GM21390 (cell line): ENCODE measurements around the gene AREL1.
"Not testable (repeated sequence)": the region's sequence is repeated elsewhere in the genome, so short reads cannot be mapped to it uniquely, and the experiment has no call there.

Experiments
- ATAC-seq: cut with Tn5 transposase; IDR thresholded peaks from one replicate; pipeline ENCODE4 v1.9.1; 2021; ENCODE audit not compliant: unreplicated experiment

Gene AREL1, protein sequence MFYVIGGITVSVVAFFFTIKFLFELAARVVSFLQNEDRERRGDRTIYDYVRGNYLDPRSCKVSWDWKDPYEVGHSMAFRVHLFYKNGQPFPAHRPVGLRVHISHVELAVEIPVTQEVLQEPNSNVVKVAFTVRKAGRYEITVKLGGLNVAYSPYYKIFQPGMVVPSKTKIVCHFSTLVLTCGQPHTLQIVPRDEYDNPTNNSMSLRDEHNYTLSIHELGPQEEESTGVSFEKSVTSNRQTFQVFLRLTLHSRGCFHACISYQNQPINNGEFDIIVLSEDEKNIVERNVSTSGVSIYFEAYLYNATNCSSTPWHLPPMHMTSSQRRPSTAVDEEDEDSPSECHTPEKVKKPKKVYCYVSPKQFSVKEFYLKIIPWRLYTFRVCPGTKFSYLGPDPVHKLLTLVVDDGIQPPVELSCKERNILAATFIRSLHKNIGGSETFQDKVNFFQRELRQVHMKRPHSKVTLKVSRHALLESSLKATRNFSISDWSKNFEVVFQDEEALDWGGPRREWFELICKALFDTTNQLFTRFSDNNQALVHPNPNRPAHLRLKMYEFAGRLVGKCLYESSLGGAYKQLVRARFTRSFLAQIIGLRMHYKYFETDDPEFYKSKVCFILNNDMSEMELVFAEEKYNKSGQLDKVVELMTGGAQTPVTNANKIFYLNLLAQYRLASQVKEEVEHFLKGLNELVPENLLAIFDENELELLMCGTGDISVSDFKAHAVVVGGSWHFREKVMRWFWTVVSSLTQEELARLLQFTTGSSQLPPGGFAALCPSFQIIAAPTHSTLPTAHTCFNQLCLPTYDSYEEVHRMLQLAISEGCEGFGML

DNA sequence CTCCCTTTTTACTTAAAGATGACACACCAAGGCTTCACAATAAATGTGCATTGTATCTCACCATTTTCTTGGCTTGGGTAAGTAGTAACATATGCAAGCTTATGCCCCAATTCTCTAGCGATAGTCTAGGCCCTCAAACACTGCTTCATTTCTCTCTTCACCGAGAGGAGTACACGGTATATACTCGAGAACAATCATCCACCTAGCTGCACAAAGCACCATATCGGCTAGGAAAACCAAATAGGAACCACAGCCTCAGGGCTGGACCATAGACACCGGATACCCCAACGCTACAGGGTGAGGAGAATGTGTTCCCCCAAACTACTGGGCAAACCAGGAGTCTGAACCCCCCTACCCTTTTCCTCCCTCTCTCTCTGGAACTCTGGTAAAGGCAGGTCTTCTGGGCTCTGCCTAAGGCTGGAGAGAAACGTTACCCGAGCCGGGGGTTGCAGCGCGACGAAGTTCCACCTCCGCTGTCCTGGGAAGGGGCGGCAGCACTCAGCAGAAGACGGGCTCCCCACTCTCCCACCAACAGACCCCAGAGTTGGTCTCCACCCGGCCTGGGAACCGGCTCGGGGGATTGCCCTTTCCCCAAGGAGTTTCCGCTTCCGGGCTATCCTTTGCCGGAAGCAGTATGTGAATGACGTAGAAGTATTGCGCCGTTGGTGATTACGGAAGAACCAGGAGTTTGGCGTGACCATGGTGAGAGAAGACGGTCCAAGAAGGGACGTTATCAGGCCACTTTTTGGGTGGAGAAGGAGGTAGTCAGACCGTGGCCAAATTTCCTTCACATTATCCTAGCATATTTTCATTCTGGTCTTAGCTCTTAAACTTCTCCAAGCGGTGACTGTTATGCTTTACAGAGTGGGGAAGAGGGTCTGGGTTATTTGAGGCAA, at the start of gene AREL1, which contains the start of gene FCF1:
Gene AREL1, minus strand, starts transcription at position 582 of the 896 bp plus-strand sequence. CDS start 27,465 bp downstream, outside the sequence.
Gene FCF1, plus strand, starts transcription at position 646 of the 896 bp plus-strand sequence. Its CDS starts 54 bp downstream, at position 700.
- peak; percentile 97 for ATAC-seq

DNA sequence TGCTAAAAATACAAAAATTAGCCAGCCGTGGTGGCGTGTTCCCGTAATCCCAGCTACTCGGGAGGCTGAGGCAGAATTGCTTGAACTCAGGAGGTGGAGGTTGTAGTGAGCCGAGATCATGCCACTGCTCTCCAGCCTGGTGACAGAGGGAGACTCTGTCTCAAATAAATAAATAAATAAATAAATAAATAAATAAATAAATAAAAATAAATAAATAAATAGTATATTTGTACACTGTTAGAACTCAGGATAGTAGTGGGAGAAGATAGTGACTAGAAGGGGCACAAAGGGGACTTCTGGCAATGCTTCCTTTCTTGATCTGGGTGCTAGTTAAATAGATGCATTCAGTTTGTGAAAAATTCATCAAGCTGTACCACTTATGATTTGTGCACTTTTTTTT, 45.6 kb upstream of the AREL1 start:
- not testable (repeated sequence) for ATAC-seq

DNA sequence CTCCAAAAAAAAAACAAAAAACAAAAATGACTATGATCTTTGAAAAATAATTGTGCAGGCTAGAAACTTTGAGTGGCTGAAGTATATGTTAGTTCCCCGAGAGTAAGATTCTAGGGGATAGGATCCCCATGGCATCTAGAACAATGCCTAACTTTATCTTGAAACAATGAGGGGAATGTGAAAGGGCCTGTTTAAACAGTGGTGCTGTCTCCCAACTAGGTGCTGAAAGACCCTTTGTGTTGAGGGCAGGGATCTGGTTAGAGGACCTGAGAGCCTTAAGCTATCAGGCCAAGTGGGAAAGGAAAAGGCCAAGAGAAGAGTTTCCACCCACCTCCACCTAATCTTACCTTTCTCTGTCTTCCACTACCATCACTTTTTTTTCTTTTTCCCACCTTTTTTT, 43.4 kb upstream of the AREL1 start:
- no peak for ATAC-seq

DNA sequence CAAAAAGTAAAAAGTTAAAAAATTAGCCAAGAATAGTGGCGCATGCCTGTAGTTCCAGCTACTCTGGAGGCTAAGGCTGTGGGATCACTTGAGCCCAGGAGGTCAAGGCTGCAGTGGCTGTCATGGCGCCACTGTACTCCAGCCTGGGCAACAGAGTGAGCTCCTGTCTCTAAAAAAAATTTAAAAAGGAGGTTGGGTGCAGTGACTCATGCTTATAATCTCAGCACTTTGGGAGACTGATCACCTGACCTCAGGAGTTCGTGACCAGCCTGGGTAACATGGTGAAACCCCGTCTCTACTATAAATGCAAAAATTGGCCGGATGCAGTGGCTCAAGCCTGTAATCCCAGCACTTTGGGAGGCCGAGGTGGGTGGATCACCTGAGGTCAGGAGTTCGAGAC, 42.0 kb upstream of the AREL1 start:
- no peak for ATAC-seq

DNA sequence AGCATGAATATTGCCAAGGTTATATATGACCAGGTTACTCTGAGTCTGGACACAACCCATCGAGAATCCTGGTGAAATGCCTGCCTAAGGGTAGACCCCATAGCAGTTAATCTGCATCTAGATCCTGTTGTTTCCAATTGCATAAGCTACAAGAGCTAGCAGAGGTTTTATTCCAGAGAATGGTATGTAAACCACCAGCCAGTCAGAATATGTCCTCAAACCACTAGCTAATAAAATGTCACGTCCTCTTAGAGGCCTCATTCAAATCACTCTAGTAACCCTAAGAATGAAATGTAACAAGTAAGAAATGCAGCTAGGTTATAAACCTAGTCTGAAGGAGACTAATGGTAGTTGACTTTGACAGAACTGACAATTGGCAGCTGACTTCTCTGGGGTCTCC, 41.3 kb upstream of the AREL1 start:
- ATAC-seq, result no peak

DNA sequence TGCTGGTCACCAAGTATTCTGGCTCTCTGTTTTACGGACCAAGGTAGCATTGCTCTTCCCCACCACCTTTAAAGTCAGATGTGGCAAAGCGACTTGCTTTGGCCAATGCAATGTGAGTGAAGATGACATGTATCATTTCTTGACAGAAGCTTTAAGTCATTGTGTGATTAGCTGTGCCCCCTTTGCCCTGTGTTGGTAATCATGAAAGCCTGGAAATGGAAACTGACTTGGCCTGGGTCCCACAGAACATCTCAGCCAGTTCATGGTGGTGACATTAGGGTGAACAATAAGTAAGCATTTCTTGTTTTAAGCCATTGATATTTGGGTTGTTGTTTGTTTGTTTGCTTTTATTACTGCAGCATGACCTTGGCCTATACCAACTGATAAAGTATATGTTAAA, 34.4 kb upstream of the AREL1 start:
- ATAC-seq, result no peak

DNA sequence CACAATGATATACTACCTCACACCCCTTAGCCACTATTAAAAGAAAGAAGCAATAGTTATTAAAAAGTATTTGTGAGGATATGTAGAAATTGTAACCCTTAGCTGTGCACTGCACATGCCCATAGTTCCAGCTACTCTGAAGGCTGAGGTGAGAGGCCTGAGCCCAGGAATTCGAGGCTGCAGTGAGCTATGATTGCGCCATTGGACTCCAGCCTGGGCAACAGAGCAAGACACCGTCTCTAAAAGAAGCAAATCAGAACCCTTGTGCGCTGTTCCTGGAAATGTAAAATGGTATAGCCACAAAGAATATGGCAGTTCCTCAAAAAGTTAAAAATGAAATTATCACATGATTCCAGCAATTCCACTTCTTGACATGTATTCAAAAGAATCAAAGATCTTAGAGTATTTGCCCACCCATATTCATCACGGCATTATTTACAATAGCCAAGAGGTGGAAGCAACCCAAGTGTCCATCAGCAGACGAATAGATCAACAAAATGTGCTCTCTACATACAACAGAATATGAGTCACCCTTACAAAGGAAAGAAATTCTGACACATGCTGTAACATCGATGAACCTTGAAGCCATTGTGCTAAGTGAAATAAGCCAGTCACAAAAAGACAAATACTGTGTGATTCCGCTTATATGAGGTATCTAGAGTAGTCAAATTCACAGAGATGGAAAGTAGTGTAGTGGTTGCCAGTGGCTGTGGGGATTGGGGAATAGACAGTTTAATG, 26.6 kb upstream of the AREL1 start:
- ATAC-seq, result no peak

DNA sequence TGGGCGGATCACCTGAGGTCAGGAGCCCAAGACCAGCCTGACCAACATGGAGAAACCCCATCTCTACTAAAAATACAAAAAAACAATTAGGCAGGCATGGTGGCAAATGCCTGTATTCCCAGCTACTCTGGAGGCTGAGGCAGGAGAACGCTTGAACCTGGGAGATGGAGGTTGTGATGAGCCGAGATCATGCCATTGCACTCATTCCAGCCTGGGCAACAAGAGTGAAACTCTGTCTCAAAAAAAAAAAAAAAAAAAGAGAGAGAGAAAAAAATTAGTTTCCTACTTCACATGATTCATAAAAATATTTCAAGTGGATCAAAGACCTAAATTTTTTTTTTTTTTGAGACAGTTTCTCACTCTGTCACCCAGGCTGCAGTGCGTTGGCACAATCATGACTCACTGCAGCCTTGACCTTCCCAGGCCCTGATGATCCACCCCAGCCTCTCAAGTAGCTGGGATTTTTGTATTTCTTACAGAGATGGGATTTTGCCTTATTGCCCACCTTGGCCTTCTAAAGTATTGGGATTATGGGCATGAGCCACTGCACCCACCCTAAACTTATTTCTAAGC, 25.0 kb upstream of the AREL1 start:
- no peak for ATAC-seq

DNA sequence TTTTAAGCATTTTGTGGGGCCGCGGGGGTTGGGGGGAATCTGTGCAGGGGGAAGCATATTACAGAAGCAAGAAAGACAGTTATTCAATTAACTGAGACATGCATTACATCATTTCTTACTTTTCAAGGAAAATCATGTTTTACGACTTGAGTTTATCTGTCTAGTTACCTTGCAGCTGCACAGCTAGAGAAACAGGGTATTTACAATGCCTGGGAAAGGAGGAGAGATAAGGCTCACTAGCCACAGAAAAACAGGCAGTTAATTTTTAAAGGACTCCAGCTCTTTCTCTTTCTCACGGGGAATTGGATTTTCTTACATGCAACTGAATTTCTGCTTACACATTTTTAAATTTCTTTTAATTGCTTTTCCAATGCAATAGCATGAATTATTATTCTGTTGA, 22.2 kb upstream of the AREL1 start:
- no peak for ATAC-seq

DNA sequence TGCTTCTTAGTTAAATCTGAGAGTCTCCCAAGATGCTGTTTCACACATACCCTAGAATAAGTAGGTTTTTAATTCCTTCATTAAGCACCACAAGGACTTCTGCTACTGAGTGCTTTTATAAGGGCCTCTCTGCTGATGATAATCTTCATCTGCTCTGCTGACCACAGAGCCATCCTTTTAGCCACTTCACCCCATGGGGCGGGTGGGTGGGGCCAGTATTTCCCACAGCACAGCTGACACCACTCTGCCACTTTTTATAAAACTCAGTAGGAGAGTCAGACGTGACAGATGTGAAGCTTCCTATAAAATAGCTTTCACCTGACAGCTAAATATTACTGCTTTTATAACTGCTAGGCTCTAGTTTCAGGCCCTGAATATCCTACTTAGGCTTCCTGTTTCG, 20.3 kb upstream of the AREL1 start:
- no peak for ATAC-seq

DNA sequence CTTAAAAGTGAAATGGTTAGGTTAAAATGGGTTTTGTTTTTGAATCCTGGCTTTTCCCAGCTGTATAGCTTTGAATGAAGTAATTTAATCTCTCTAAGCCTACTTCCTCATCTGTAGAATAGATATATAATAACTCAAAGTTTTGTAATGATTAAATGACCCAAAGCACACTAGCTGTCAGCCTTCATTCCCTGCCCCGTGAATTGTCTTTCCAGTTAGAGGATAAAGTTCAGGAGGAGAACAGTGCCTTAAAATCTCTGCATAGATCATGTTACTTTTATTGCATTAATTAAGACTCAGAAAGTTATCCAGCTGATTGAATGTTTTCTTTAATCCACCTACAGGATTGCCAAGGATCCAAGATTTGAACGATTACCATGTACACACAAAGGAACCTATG, 19.5 kb upstream of the AREL1 start:
- ATAC-seq, result no peak

DNA sequence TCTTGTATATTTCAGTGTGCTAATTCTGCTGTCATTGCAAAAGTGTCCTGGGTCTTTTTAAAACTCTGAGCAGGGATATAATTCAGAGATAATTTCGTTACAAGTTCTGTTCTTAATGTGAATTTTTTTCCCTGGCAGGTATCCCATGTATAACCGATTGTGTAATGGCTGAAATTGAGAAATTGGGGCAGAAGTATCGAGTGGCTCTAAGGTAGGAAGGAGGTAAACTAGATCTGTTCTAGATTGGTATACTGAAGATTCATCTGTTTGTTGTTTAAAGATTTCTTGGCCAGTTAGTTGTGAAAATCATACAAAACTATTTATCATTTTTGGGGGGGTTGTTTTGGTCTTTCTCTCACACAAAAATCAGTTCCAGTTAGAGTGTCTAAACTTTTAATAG, 10.3 kb upstream of the AREL1 start:
- ATAC-seq, result no peak

DNA sequence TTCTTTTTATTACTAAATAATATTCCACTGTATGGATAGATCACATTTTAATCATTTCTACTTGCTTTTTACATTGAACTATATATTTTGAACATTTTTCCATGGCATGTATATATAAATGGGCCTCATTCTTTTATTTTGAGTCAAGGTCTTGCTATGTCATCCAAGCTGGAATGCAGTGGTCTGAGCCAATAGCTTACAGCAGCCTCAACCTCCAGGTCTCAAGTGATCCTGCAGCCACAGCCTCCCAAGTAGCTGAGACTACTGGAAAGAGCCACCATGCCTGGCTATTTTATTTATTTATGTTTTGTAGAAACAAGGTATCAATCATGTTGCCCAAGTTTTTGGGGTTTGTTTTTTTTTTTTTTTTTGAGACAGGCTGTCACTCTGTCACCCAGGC, 7.6 kb upstream of the AREL1 start:
- ATAC-seq, result no peak

DNA sequence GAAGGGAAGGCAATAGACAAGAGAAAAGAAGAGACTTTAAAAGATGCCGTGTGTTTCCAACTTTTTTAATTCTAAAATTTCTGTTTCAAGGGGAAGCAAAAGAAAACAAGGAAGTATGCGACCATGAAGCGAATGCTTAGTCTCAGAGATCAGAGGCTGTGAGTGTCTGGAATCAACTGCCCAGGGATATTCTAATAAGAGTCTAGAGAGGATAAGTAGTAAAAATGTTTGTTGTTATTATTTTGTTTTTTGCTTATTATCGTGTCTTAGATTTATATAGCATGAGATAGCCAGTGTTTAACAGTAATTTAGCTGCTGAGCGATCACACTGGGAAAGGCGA, 485 bp upstream of the AREL1 start:
- no peak for ATAC-seq

DNA sequence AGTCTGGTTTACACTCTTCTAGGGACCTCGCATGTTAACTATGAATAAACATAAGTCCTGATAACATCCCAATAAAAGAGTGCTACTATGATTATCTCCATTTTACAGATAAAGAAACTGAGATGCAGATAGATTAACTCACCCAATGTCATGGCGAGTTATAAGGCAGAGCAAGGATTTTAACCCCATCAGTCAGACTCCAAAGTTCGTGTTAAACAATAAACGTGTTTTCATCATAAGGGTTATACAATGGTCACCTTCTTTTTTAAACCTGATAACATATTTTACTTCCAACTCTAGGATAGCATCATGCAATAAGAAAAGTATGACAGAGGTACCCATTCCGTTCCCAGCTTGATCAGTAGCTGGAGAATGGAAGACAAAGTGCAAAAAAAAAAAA, 1.2 kb downstream of the AREL1 start:
- no peak for ATAC-seq

DNA sequence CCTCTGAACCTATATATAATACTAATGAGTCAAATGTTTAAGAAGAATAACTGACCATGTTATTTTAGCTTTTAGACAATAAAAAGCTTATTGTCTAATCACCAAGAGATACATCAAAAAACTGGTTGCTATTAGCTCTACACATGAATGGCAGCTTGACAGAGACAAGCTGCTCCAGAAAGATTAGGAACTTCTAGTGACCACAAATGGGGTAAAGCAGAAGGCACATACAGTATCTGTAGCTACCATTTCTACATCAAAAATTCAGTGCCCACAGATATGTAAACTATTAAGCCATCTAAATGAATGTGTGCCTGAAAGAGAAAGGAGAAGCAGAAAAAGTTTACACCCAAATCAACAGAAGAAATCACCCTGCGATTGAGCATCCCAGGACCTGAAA, 2.4 kb downstream of the AREL1 start:
- ATAC-seq, result no peak

DNA sequence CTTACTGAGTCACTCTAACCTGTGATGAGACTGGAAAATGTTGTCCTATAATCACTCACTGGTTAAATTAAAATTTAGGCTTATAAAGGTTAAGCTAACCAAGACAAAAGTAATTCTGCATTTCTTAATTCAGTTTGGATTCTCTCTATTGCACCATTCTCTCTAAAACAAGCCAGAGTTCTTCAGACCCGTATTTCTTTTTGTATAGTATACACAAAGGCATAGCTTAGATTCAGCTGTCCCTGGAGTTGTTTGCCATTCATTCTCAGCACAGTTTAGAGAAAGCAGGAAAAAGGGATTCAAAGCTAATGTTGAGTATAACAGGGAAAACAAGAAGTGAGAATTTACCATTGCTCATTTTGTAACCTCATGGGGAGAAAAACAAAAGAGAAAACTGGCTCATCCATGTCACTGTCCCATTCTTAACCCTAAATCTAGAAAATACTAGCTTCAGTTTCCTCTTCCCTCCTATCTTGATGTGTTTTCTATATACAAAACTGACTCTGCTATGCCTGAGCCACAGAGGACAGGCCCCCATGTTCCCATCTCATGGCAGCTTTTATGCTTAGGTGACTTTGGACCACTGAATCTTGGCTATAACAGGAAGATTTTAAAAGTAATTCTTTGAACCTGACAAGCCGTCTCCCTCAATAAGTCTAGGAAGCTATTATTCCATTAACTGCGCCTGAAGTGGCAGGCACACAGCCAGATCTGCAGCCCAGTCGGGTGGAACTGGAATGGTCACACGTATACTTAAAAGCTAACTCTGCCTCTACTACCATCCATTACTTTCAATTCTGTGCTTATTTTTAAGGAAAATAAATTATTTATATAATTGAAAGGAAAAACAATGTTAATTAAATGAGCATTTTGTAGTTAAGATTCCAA, 7.0 kb downstream of the AREL1 start:
- ATAC-seq, result no peak

DNA sequence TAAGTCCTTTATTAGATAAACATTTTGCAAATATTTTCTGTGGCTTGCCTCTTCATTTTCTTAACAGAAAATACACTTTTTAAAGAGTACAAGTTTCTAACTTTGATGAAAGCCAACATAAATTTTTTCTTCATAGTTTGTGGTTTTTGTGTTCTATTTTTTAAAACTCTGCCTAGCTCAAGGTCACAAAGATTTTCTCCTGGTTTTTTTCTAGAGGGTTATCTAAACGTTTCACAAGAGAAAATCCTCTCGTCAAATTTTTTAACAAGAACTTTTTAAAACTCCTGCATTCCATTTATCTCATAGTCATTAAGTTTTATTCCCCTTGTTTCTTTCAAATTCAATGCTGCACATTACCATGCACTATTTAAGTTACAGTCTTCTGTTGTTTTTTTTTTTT, 8.2 kb downstream of the AREL1 start:
- ATAC-seq, result no peak

DNA sequence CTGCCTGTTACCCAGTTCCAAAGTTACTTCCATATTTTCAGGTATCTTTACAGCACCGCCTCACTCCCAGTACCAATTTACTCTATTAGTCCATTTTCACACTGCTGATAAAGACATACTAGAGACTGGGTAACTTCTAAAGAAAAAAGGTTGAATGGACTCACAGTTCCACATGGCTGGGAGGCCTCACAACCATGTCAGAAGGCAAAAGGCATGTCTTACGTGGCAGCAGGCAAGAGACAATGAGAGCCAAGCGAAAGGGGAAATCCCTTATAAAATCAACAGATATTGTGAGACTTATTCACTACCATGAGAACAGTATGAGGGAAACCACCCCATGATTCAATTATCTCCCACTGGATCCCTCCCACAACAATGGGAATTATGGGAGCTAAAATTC, 9.8 kb downstream of the AREL1 start:
- no peak for ATAC-seq
